Activated T-helper 1 cell treated with Interleukin-2 at 50 U/mL for 16 hours (primary cell): ENCODE results near the gene ATP2C1.

Experiments used
- DNase-seq: peaks from one replicate; pipeline ENCODE4 v3.0.0-alpha.2; 2020; ENCODE audit warnings: low read depth

The ATP2C1 gene

DNA sequence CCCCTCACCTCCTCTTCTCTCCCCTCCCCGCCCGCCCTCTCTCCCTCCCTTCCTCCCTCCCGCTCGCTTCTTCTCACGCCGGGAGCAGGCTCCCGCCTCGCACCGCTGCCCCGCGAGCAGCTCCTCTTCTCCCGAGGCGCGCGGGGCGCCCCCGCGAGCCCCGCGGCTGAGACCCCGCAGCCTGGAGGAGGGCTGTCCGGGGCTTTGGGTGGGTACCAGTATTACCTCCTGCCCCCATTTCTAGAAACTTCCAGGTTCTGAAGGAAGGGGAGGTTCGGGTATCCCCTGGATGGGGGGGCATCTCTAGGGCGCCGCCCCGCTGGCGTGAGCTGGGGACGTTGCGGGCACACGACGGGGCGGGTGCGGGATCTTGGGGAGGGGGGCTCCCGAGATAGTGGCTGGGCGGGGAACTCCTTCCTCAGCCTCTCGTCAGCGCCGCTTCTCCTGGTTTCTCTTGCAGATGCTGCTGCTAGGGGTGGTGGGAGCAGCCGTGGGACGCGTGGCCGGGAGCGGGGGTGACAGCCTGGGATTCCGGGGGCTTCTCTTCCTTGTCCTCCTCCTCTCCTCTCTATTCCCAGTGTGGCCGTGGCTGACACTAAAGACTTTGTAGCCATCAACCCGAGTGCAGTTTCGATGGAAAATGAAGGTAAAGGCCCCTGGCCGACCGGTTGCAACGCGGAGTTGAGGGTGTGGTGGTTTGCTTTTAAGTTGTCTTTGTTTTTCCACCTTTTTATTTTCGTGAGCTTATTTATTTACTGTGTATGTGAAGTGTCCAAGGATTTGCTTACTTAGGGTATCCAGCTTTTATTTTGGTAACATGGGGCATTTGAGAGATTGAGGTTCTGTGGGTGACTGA lies 474 bp downstream of the ATP2C1 start:
- DNase-seq, result peak; percentile 29

- no peak for DNase-seq
Observed at GRCh38 chr3:130894986-130895280, 1.0 kb downstream of the ATP2C1 start.

GRCh38 chr3:130895690-130896488 lies 2.0 kb downstream of the ATP2C1 start:
- no peak for DNase-seq

DNA sequence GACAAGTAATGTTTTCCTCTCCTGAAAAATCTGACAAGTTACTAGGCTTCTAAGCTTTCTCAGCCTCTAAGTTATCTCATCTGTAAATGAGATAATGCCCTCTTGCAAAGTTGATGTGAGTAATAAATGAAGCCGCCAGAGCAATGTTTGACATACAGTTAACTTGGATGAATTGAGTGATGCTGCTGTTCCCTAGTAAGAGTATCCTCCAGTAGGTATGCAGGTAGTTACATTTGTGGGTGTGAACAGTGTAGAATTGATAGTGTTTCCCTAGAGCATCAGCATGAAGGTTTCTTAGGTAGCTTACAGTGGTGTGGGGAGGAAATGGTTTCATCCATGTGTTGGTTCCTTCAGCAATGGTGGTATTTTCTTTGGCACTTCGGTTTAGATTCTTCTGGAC lies 3.4 kb downstream of the ATP2C1 start:
- no peak for DNase-seq

DNA sequence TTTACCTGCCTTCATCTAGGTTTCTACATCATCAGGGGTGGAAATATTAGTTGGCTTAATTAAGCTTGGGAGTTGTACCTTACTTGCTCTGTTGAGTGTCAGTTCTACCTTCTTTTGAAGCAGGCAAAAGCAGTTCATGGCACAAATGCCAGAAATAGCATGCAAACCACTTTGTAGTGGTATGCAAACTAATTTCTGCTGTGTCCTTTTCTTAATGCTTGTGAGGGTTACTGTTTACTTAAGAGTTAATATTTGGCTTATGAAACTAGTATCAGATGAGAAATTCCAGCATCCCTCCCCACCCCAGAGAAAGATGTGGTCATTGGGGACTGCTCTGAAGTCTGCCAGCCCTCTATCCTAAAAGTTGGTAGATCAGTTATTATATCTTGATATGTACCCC lies 7.1 kb downstream of the ATP2C1 start:
- DNase-seq, result no peak

GRCh38 chr3:130901463-130902204 lies 7.8 kb downstream of the ATP2C1 start:
- no peak for DNase-seq

- no peak for DNase-seq
Observed at GRCh38 chr3:130903412-130903908, 9.6 kb downstream of the ATP2C1 start.

DNA sequence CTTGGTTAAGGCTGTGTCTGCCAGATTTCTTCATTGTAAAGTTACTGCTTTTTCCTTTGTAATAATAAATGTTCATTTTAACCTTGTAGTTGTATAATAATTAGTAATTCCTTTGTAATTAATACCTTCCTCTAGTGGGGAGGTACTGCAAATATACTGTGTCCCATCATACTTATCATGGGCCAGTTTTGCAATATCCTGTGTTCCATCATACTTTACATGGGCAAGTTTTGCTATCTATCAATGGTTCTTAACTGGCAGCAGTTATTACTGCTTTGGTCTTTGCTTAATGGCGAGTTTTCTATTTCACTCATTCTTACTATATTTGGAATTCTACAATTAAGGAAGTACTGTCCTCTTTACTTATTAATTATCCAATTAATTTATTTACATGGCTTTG lies 10.6 kb downstream of the ATP2C1 start:
- DNase-seq, result no peak

- no peak for DNase-seq
Observed at GRCh38 chr3:130905551-130905950, 11.7 kb downstream of the ATP2C1 start.

GRCh38 chr3:130906374-130906995 lies 12.6 kb downstream of the ATP2C1 start:
- DNase-seq, result no peak

DNA sequence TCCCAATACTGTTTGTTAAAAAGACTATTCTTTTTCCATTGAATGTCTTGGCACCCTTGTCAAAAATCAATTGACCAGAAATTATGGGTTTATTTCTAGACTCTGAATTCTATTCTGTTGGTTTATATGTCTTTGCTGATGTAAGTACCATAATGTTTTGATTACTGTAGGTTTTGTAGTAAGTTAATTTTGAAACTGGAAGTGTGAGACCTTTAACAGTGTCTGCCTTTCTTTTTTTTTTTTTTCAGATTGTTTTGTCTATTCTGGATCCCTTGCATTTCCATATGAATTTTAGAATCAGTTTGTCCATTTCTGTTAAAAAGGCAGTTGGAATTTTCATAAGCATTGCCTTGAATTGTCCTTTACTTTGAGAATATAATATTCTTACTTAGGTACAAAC lies 13.6 kb downstream of the ATP2C1 start:
- DNase-seq, result no peak

DNA sequence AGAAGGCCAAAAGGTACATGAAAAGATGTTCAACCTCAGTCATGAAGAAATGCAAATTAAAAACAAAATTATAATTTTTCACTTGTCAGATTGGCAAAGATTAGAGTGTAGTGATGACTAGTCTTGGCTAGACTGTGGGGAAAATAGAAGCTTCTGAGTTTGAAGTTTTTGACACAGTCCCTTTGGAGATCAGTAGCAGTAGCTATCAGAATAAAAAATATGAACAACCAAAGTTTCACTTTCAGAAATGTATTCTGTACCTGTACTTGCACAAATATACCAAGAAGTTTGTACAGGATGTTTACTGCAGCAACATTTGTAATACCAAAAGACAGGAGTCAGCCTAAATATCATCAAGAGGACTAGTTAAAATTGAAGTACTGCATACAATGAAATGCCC lies 14.1 kb downstream of the ATP2C1 start:
- no peak for DNase-seq

DNA sequence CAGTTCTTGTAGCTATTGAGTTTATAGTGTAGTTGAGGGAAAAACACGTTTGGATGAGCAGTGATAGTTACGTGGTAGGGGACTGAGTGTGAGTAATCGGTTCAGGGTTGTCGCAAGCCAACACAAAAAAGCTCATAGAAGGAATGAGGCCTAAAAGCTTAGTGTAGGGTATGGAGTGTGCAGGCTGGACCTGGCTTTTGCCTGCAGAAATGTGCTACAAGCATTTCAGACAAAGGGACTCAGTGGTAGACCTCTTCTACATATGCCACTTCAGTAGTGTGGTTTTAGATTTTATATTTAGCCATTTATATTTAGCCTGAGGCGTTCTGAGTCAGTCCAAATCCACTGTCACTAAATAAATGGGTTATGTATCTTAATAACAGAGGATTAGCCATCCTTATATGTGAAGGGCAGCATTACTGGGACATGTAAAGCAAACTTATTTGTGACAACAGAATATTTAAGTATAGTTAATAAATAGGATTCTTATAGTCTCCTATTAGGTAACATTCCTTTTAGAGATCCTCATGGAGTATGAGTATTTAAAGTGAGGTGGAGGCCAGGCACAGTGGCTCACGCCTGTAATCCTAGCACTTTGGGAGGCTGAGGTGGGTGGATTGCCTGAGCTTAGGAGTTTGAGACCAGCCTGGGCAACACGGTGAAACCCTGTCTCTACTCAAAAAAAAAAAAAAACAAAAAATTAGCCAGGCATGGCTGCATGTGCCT lies 21.8 kb downstream of the ATP2C1 start:
- DNase-seq, result no peak

GRCh38 chr3:130916507-130917167 lies 22.8 kb downstream of the ATP2C1 start:
- no peak for DNase-seq

GRCh38 chr3:130918328-130918727 lies 24.4 kb downstream of the ATP2C1 start:
- DNase-seq, result no peak

GRCh38 chr3:130925628-130926027 lies 31.7 kb downstream of the ATP2C1 start:
- DNase-seq, result no peak

DNA sequence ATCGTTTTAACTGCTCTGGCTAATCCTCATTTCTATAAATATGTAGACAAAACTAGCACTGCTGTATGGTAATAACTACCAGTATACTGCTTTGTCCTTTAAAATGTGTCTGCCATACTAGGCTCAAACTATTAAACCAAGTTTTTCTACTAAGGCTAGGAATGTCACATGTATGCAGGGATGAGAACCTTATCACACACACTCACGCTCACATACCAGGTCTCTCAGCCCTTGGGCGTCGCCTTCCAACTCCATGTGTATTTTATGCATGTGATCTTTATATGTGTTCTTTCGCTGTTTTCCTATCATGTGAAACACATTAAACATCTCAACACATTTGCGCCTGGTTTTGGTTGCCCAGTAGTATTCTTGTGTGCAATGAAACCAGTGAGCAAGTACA lies 32.6 kb downstream of the ATP2C1 start:
- no peak for DNase-seq

- no peak for DNase-seq
Observed at GRCh38 chr3:130929804-130930203, 35.9 kb downstream of the ATP2C1 start.

- no peak for DNase-seq
Observed at GRCh38 chr3:130932979-130933378, 39.1 kb downstream of the ATP2C1 start.

DNA sequence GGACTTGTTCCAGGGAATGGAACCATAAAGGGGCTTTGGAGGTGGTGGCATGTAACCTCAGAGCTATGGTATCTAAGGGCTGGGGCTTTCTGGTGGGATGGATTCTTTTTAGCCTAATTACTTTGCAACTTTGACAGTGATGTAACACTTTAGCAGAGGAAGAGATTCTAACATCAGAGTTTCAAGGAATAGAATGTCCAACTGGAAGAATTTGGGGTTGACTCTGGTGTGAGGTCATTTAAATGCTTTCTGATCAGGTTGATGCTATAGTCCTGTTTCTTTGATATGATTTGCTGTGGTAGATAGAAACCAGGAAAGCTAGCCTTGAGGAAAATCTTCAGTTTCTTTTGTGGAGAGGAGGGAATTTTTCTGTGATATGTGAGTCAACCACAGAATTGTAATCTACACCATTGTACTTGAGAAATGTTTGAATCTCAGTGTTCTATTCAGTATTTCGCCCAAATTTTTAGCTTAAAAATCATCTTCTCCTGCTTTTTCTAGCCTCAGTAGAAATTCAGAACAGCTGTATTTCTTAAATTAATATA lies 40.0 kb downstream of the ATP2C1 start:
- DNase-seq, result no peak
